ENCODE data around the gene TTLL6. TPM values are rescaled to one million over a fixed set of nuclear protein-coding genes. Genes with fewer than 3 reads are reported as not detected.
A peak's percentile ranks its signal among the peaks of the same experiment; 100 is the strongest.

Gene TTLL6
- total and polyA plus RNA-seq, 2 of the 8 experiments (the other 6 are each of a cell fraction or from before 2014, with no cell fraction given), result 2.6 to 4.3 TPM

GRCh38 chr17:48718227-48718760 is 98.7 kb downstream of the TTLL6 start:
- H2BK12ac ChIP-seq (ENCODE audit: low read depth, low read length), result peak overlapping the region; percentile 50
- no peak for FAIRE-seq

More at GRCh38 chr17:48718227-48718760, 98.7 kb downstream of the TTLL6 start:
- no peak overlapping the region for H3K4ac ChIP-seq (replicated peaks; ENCODE audit: insufficient read length, low read depth, low read length)
- H2BK120ac ChIP-seq (replicated peaks; ENCODE audit: low read depth, low read length), result no peak overlapping the region
- H4K20me1 ChIP-seq (replicated peaks in 1 of 2; ENCODE audit: control insufficient read depth in 1 of 2, insufficient read depth in 2 of 2, low read length in 2 of 2), result peaks cover 17 to 21% of the 10 kb centered on the region in 2 experiments
- H2AFZ ChIP-seq (ENCODE audit: low read length), result no peak overlapping the region
- ChIA-PET POLR2A (ENCODE audit: partially characterized antibody) (interaction anchor here (0.6 to 1.1 kb wide), 4 partner anchors 13 to 73 kb away, joined by 3 to 4 read pairs (median 4); no protein-coding TSS in a partner anchor), CTCF (ENCODE audit: partially characterized antibody) (interaction anchor here (0.9 to 13.5 kb wide), 11 partner anchors 18 to 166 kb away, joined by 3 to 147 read pairs (median 8); no protein-coding TSS in a partner anchor)
- H3K18ac ChIP-seq (ENCODE audit: extremely low read depth, low read length), result peak overlapping the region; percentile 71; the same call in 1 of the 2 replicates
- DNase-seq (ENCODE audit: low read depth in 1 of 2, low spot score in 2 of 2), result peak in 1 of 2 experiments; percentile 63
- no peak overlapping the region for H4K5ac ChIP-seq (ENCODE audit: insufficient read length, low read depth, low read length)
- H3K27me3 ChIP-seq (replicated peaks in 1 of 4; ENCODE audit: control insufficient read depth in 3 of 4, extremely low read depth in 1 of 4, insufficient read depth in 3 of 4, low read length in 3 of 4), result peaks cover 60 to 90% (median 76%) of the 10 kb centered on the region in 4 experiments
- no peak overlapping the region for H2BK15ac ChIP-seq (ENCODE audit: low read length)
- H3K36me3 ChIP-seq (ENCODE audit: control insufficient read depth in 2 of 4, insufficient read depth in 4 of 4, low read length in 3 of 4), result no peaks in the 10 kb centered on the region; a peak in 1 of 8 replicates
- no peak overlapping the region for H3K27ac ChIP-seq (ENCODE audit: low read depth, low read length)
- TF ChIP-seq CTBP2 (IDR thresholded peaks at IDR 0.05; ENCODE audit: borderline replicate concordance, insufficient read depth, insufficient read length, low read length) (no peak), RNF2 (IDR thresholded peaks at IDR 0.05; ENCODE audit: borderline replicate concordance, low read depth, low read length, missing control alignments, poor library complexity, severe bottlenecking) (no peak), TBP (IDR thresholded peaks at IDR 0.05; ENCODE audit: low read depth, low read length) (no peak), SIN3A (conservative IDR thresholded peaks at IDR 0.05 in 1 of 2, IDR thresholded peaks at IDR 0.05 in 1 of 2; ENCODE audit: low read depth in 1 of 2, low read length in 2 of 2) (no peak), HDAC6 (IDR thresholded peaks at IDR 0.05; ENCODE audit: low read depth, low read length) (no peak), KDM4A (IDR thresholded peaks at IDR 0.05; ENCODE audit: low read depth, low read length, severe bottlenecking) (no peak), TEAD4 (IDR thresholded peaks at IDR 0.05; ENCODE audit: low read depth, low read length) (no peak), POU5F1 (IDR thresholded peaks at IDR 0.05; ENCODE audit: low read depth, low read length) (no peak), SP4 (IDR thresholded peaks at IDR 0.05; ENCODE audit: low read length) (no peak), RFX5 (IDR thresholded peaks at IDR 0.05; ENCODE audit: borderline replicate concordance, low read depth, low read length) (no peak), CHD1 (IDR thresholded peaks at IDR 0.05; ENCODE audit: low read depth, low read length) (no peak)
- no peak overlapping the region for H2AK5ac ChIP-seq (ENCODE audit: low read depth, low read length)
- no peak overlapping the region; the same call in 1 of the 2 replicates for H2BK5ac ChIP-seq (ENCODE audit: low read depth, low read length)
- H3K23ac ChIP-seq (ENCODE audit: insufficient read length), result no peak overlapping the region
- peaks cover 11 to 34% (median 20%) of the 10 kb centered on the region in 4 experiments; a peak in 6 of 7 replicates for H3K4me1 ChIP-seq (replicated peaks in 1 of 4; ENCODE audit: control insufficient read depth in 3 of 4, insufficient read depth in 4 of 4, low read length in 3 of 4)
- H3K4me2 ChIP-seq (ENCODE audit: insufficient read depth in 1 of 2, low read depth in 2 of 2, low read length in 2 of 2), result peak overlapping the region; percentile 65 to 77
- H2BK20ac ChIP-seq (ENCODE audit: low read length), result no peak overlapping the region
- H3K23me2 ChIP-seq (ENCODE audit: low read depth, low read length), result peaks cover 7% of the 10 kb centered on the region; the same call in 1 of the 2 replicates
- WGBS, 2 experiments (ENCODE audit: extremely low coverage in 1 of 2, insufficient coverage in 1 of 2, insufficient read length in 1 of 2, insufficient replicate concordance in 2 of 2, low coverage in 1 of 2, low lambda C conversion rate in 2 of 2, missing lambda C conversion rate in 1 of 2), result 5% methylated on average over 24 of the region's 24 CpGs; no CpG with 5 or more reads in 1 of the 2 experiments
- no peak overlapping the region for H3K56ac ChIP-seq (replicated peaks; ENCODE audit: insufficient read length, low read depth, low read length)
- no peaks in the 10 kb centered on the region; the same call in 1 of the 2 replicates for H3K79me1 ChIP-seq (ENCODE audit: low read depth, low read length)
- H3K79me2 ChIP-seq (ENCODE audit: control insufficient read depth in 1 of 2, insufficient read depth in 2 of 2, low read length in 2 of 2), result no peaks in the 10 kb centered on the region
- H3K9me3 ChIP-seq (ENCODE audit: insufficient read depth in 2 of 2, low read depth in 1 of 2, low read length in 1 of 2), result no peaks in the 10 kb centered on the region
- H4K91ac ChIP-seq (replicated peaks; ENCODE audit: insufficient read length, low read length), result no peak overlapping the region
- H3K14ac ChIP-seq (ENCODE audit: insufficient read length), result no peak overlapping the region
- no peak overlapping the region for H4K8ac ChIP-seq (ENCODE audit: extremely low read depth, insufficient read depth, low read length)
- H3K9ac ChIP-seq (replicated peaks in 1 of 4; ENCODE audit: extremely low read depth in 1 of 4, low read depth in 3 of 4, low read length in 3 of 4), result no peak overlapping the region
- H3K4me3 ChIP-seq (ENCODE audit: extremely low read depth in 1 of 4, insufficient read depth in 2 of 4, low read depth in 3 of 4, low read length in 4 of 4), result peak overlapping the region in 3 of 4 experiments; percentile 12 to 49 (median 26); a peak in 4 of 8 replicates
